HepG2 (cell line): ENCODE data around the gene BCL2L2. TPM values are rescaled to one million over a fixed set of nuclear protein-coding genes. Genes with fewer than 3 reads are reported as not detected.

Source experiments
- EED ChIP-seq: sonication (generic); formaldehyde crosslinking; IDR thresholded peaks from 2 replicates; pipeline ENCODE4 v1.5.0; 2020; ENCODE audit warnings: mild to moderate bottlenecking, missing genetic modification reagents
- JUND ChIP-seq: sonication (generic); formaldehyde crosslinking; IDR thresholded peaks from 2 replicates; pipeline ENCODE4 v1.8.0; 2022; ENCODE audit warnings: mild to moderate bottlenecking, missing genetic modification reagents
- RBFOX2 ChIP-seq: fragments of 200-400 bp; formaldehyde crosslinking; IDR thresholded peaks from 2 replicates; pipeline ENCODE4 v1.6.1; 2017; ENCODE audit warnings: low read depth, mild to moderate bottlenecking, low read length
- SMAD3 ChIP-seq: sonication (generic); formaldehyde crosslinking; IDR thresholded peaks from 2 replicates; pipeline ENCODE4 v1.4.0; 2020; ENCODE audit warnings: missing genetic modification reagents
- SPEN ChIP-seq: sonication (generic); formaldehyde crosslinking; IDR thresholded peaks from 2 replicates; pipeline ENCODE4 v1.5.1; 2020; ENCODE audit warnings: low read depth, mild to moderate bottlenecking, missing genetic modification reagents
- ZNF260 ChIP-seq: sonication (generic); formaldehyde crosslinking; IDR thresholded peaks from 2 replicates; pipeline ENCODE4 v1.4.0; 2020; ENCODE audit warnings: missing genetic modification reagents, low read depth, mild to moderate bottlenecking, borderline replicate concordance
- ZNF720 ChIP-seq: sonication (generic); formaldehyde crosslinking; IDR thresholded peaks from 2 replicates; pipeline ENCODE4 v1.4.0; 2020; ENCODE audit warnings: missing genetic modification reagents
- ZNF780A ChIP-seq: sonication (generic); formaldehyde crosslinking; IDR thresholded peaks from 2 replicates; pipeline ENCODE4 v1.8.0; 2022; ENCODE audit warnings: mild to moderate bottlenecking, missing genetic modification reagents, moderate library complexity
- ZSCAN30 ChIP-seq: sonication (generic); formaldehyde crosslinking; IDR thresholded peaks from 2 replicates; pipeline ENCODE4 v1.5.0; 2020; ENCODE audit warnings: mild to moderate bottlenecking, missing genetic modification reagents
- polyA plus RNA-seq, 8 experiments: library from polyadenylated mRNA; depleted of rRNA in 3 of 8; stranded (reverse) in 7 of 8; unstranded in 1 of 8; fragments of >200 nt; fragmentation: Illumina TruSeq in 4 of 8; extraction: Trizol in 4 of 8; gene quantifications; 2 replicates each; pipeline versions ENCODE4 v1.2.1 to v1.2.3, GENCODE V29; 2011 to 2016; ENCODE audit warnings: low read depth in 4 of 8, missing spikeins in 1 of 8, mixed read lengths in 1 of 8; ENCODE audit not compliant: insufficient read depth in 1 of 8
- total RNA-seq, 5 experiments: library from RNA; depleted of rRNA; stranded (reverse); fragments of >200 nt; fragmentation: Illumina TruSeq; extraction: Trizol; gene quantifications; 2 replicates each; pipeline ENCODE4 v1.2.3, GENCODE V29; 2016; ENCODE audit warnings: low read depth in 1 of 5
- TF ChIP-seq, protein P1 (sequence below): sonication (generic); formaldehyde crosslinking; IDR thresholded peaks from 2 replicates; pipeline ENCODE4 v1.4.0; 2020; ENCODE audit warnings: low read depth, missing genetic modification reagents
- TF ChIP-seq, protein P2 (sequence below): IDR thresholded peaks from 2 replicates; pipeline ENCODE4 v1.6.1; 2016
- TF ChIP-seq, protein P3 (sequence below): sonication (generic); formaldehyde crosslinking; IDR thresholded peaks from 2 replicates; pipeline ENCODE4 v1.8.0; 2022; ENCODE audit warnings: missing genetic modification reagents, mild to moderate bottlenecking, inconsistent platforms, borderline replicate concordance
- TF ChIP-seq, protein P4 (sequence below): IDR thresholded peaks from 2 replicates; pipeline ENCODE4 v1.6.1; 2012; ENCODE audit warnings: low read length, improper control_type of control experiment
- TF ChIP-seq, protein P5 (sequence below): sonication (generic); formaldehyde crosslinking; IDR thresholded peaks from 2 replicates; pipeline ENCODE4; 2020; ENCODE audit warnings: missing genetic modification reagents, mild to moderate bottlenecking, borderline replicate concordance
- TF ChIP-seq, protein P6 (sequence below): sonication (generic); formaldehyde crosslinking; IDR thresholded peaks from 2 replicates; pipeline ENCODE4 v1.9.0; 2021; ENCODE audit warnings: missing genetic modification reagents, borderline replicate concordance

The BCL2L2 gene
- total and polyA plus RNA-seq, 2 of the 13 experiments (the other 11 are each of a cell fraction or from before 2014, with no cell fraction given): 28.1 to 49.8 TPM

DNA sequence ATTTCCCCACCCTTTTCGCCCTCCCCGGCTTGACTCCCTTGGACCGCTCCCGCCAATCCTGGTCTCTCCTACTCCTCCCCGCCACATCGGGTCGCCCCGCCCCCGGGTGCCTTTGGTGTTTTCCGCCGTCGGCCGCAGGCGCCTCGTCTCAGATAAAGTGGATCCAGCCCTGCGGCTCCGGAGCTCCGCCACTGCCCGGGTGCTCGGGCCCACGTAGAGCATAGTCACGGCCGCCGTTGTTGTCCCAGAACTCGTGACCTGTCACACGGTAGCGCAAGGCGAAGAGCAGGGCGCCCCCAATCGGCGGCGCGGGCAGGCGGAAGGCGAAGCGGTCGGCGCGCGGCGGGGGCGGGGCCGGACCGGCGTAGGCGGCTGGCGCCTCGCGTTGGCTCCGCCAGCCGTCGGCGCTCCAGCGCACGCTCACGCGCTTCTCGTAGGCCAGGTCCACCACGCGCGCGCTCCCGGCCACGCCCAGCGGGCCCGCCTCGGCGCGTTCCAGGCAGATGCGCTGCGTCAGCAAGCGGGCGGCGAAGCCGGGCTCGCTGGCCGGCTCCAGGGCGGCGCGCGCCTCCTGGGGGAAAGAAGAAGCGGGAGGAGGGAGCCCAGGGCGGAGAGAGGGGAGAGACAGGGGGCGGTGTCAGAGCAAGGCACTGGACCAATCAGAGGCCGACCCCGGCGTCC is 5.2 kb upstream of the BCL2L2 start (continued):
- TF ChIP-seq, protein P1, sequence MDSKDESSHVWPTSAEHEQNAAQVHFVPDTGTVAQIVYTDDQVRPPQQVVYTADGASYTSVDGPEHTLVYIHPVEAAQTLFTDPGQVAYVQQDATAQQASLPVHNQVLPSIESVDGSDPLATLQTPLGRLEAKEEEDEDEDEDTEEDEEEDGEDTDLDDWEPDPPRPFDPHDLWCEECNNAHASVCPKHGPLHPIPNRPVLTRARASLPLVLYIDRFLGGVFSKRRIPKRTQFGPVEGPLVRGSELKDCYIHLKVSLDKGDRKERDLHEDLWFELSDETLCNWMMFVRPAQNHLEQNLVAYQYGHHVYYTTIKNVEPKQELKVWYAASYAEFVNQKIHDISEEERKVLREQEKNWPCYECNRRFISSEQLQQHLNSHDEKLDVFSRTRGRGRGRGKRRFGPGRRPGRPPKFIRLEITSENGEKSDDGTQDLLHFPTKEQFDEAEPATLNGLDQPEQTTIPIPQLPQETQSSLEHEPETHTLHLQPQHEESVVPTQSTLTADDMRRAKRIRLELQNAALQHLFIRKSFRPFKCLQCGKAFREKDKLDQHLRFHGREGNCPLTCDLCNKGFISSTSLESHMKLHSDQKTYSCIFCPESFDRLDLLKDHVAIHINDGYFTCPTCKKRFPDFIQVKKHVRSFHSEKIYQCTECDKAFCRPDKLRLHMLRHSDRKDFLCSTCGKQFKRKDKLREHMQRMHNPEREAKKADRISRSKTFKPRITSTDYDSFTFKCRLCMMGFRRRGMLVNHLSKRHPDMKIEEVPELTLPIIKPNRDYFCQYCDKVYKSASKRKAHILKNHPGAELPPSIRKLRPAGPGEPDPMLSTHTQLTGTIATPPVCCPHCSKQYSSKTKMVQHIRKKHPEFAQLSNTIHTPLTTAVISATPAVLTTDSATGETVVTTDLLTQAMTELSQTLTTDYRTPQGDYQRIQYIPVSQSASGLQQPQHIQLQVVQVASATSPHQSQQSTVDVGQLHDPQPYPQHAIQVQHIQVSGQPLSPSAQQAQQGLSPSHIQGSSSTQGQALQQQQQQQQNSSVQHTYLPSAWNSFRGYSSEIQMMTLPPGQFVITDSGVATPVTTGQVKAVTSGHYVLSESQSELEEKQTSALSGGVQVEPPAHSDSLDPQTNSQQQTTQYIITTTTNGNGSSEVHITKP (CRISPR knock-in tag): peak; percentile 68
- TF ChIP-seq, protein P2, sequence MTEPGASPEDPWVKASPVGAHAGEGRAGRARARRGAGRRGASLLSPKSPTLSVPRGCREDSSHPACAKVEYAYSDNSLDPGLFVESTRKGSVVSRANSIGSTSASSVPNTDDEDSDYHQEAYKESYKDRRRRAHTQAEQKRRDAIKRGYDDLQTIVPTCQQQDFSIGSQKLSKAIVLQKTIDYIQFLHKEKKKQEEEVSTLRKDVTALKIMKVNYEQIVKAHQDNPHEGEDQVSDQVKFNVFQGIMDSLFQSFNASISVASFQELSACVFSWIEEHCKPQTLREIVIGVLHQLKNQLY: peak; percentile 90
- peak; percentile 72 for TF ChIP-seq JUND (CRISPR knock-in tag)
- TF ChIP-seq ZSCAN30 (CRISPR knock-in tag): no peak
- 0 out of 2 replicates have a peak, but pooled peaks have one; percentile 61 for TF ChIP-seq ZNF720 (CRISPR knock-in tag)
- TF ChIP-seq, protein P3, sequence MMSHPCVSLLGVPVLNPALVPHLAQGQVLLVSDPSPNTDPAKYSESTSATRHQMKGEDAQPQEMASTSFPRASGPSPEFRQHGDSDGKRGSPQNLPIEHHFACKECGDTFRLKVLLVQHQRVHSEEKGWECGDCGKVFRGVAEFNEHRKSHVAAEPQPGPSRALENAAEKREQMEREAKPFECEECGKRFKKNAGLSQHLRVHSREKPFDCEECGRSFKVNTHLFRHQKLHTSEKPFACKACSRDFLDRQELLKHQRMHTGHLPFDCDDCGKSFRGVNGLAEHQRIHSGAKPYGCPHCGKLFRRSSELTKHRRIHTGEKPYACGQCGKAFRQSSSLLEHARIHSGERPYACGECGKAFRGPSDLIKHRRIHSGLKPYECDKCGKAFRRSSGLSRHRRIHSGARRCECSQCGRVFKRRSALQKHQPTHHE: no peak
- TF ChIP-seq, protein P4, sequence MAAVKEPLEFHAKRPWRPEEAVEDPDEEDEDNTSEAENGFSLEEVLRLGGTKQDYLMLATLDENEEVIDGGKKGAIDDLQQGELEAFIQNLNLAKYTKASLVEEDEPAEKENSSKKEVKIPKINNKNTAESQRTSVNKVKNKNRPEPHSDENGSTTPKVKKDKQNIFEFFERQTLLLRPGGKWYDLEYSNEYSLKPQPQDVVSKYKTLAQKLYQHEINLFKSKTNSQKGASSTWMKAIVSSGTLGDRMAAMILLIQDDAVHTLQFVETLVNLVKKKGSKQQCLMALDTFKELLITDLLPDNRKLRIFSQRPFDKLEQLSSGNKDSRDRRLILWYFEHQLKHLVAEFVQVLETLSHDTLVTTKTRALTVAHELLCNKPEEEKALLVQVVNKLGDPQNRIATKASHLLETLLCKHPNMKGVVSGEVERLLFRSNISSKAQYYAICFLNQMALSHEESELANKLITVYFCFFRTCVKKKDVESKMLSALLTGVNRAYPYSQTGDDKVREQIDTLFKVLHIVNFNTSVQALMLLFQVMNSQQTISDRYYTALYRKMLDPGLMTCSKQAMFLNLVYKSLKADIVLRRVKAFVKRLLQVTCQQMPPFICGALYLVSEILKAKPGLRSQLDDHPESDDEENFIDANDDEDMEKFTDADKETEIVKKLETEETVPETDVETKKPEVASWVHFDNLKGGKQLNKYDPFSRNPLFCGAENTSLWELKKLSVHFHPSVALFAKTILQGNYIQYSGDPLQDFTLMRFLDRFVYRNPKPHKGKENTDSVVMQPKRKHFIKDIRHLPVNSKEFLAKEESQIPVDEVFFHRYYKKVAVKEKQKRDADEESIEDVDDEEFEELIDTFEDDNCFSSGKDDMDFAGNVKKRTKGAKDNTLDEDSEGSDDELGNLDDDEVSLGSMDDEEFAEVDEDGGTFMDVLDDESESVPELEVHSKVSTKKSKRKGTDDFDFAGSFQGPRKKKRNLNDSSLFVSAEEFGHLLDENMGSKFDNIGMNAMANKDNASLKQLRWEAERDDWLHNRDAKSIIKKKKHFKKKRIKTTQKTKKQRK: no peak
- peak; percentile 86; the same call in 1 of the 2 replicates for TF ChIP-seq SMAD3 (CRISPR knock-in tag)
- TF ChIP-seq ZNF780A (CRISPR knock-in tag): no peak
- peak; percentile 84 for TF ChIP-seq RBFOX2
- TF ChIP-seq EED (CRISPR knock-in tag): no peak; the same call in 1 of the 2 replicates
- peak; percentile 96 for TF ChIP-seq SPEN (CRISPR knock-in tag)
- no peak for TF ChIP-seq ZNF260 (CRISPR knock-in tag)
- TF ChIP-seq, protein P5, sequence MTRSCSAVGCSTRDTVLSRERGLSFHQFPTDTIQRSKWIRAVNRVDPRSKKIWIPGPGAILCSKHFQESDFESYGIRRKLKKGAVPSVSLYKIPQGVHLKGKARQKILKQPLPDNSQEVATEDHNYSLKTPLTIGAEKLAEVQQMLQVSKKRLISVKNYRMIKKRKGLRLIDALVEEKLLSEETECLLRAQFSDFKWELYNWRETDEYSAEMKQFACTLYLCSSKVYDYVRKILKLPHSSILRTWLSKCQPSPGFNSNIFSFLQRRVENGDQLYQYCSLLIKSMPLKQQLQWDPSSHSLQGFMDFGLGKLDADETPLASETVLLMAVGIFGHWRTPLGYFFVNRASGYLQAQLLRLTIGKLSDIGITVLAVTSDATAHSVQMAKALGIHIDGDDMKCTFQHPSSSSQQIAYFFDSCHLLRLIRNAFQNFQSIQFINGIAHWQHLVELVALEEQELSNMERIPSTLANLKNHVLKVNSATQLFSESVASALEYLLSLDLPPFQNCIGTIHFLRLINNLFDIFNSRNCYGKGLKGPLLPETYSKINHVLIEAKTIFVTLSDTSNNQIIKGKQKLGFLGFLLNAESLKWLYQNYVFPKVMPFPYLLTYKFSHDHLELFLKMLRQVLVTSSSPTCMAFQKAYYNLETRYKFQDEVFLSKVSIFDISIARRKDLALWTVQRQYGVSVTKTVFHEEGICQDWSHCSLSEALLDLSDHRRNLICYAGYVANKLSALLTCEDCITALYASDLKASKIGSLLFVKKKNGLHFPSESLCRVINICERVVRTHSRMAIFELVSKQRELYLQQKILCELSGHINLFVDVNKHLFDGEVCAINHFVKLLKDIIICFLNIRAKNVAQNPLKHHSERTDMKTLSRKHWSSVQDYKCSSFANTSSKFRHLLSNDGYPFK (CRISPR knock-in tag): no peak; the same call in 1 of the 2 replicates
- TF ChIP-seq, protein P6, sequence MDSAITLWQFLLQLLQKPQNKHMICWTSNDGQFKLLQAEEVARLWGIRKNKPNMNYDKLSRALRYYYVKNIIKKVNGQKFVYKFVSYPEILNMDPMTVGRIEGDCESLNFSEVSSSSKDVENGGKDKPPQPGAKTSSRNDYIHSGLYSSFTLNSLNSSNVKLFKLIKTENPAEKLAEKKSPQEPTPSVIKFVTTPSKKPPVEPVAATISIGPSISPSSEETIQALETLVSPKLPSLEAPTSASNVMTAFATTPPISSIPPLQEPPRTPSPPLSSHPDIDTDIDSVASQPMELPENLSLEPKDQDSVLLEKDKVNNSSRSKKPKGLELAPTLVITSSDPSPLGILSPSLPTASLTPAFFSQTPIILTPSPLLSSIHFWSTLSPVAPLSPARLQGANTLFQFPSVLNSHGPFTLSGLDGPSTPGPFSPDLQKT (CRISPR knock-in tag): peak; percentile 47; the same call in 1 of the 2 replicates
